Mesothelial cell of epicardium (in vitro differentiated cells): ENCODE results near the gene PACRG. TPM values are rescaled to one million over a fixed set of nuclear protein-coding genes. Genes with fewer than 3 reads are reported as not detected.

ENCODE experiments used
- DNase-seq, 2 experiments: peaks; one replicate each; pipeline ENCODE4 v3.0.0; 2021; ENCODE audit warnings: low spot score in 2 of 2; ENCODE audit not compliant: unreplicated experiment in 2 of 2
- H3K27ac Mint-ChIP-seq: 2 replicates; pipeline ENCODE4 v1.8.0; 2021; ENCODE audit warnings: mixed read lengths
- H3K27me3 Mint-ChIP-seq: 2 replicates; pipeline ENCODE4 v1.8.0; 2021; ENCODE audit warnings: low read depth, mixed read lengths
- H3K36me3 Mint-ChIP-seq: 2 replicates; pipeline ENCODE4 v1.8.0; 2021; ENCODE audit warnings: mixed read lengths
- H3K4me1 Mint-ChIP-seq: 2 replicates; pipeline ENCODE4 v1.8.0; 2021; ENCODE audit warnings: mixed read lengths
- H3K4me3 Mint-ChIP-seq: 2 replicates; pipeline ENCODE4 v1.8.0; 2021; ENCODE audit warnings: mild to moderate bottlenecking, moderate library complexity, mixed read lengths
- H3K9me3 Mint-ChIP-seq: 2 replicates; pipeline ENCODE4 v1.8.0; 2021; ENCODE audit warnings: mixed read lengths
- CTCF ChIP-seq: fragments of 200-600 bp; sonication (generic); IDR thresholded peaks from one replicate; pipeline ENCODE4 v1.5.0; 2021; ENCODE audit warnings: antibody characterized with exemption; ENCODE audit not compliant: unreplicated experiment
- total RNA-seq: library from RNA; stranded (reverse); gene quantifications from 3 replicates; pipeline ENCODE4 v1.2.1, GENCODE V29; 2021

Gene PACRG
- total RNA-seq, 1 donor from 2014 or later = 1.6 TPM

DNA sequence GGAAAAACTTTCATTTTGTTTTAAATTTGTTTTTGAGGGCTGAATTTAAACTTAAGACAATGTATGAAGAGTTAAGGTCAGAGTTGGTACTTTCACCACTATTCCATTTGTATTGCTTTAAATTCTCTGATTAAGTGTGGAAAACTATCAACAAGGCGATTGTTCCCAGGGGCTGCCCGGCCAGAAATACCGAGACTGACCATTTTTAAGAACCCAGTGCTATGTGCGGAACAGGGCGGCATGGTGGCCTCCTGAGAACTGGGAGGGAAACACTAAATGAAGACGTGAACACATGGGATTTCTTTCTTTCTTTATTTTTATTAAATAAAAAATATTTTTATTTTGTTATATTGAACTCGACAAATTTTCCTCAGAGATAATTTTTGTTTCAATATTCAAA, 465.6 kb downstream of the PACRG start:
- Mint-ChIP-seq H3K9me3 (no peaks in the 10 kb centered on the region), H3K4me3 (no peak overlapping the region), H3K27ac (no peak overlapping the region), H3K4me1 (no peaks in the 10 kb centered on the region), H3K27me3 (peaks cover 4% of the 10 kb centered on the region), H3K36me3 (no peaks in the 10 kb centered on the region)
- no peak for TF ChIP-seq CTCF
- DNase-seq = no peak

- no peak overlapping the region for H3K4me3 Mint-ChIP-seq
- H3K4me1 Mint-ChIP-seq = no peaks in the 10 kb centered on the region
- no peak for TF ChIP-seq CTCF
- no peaks in the 10 kb centered on the region for H3K36me3 Mint-ChIP-seq
- DNase-seq = no peak
- no peak overlapping the region for H3K27ac Mint-ChIP-seq
- H3K9me3 Mint-ChIP-seq = no peaks in the 10 kb centered on the region
- H3K27me3 Mint-ChIP-seq = peaks cover 4% of the 10 kb centered on the region
Observed at GRCh38 chr6:163195721-163196691, 468.2 kb downstream of the PACRG start.

- TF ChIP-seq CTCF = no peak
- no peak for DNase-seq
- no peaks in the 10 kb centered on the region for H3K36me3 Mint-ChIP-seq
- no peaks in the 10 kb centered on the region for H3K9me3 Mint-ChIP-seq
- no peak overlapping the region for H3K4me3 Mint-ChIP-seq
- H3K4me1 Mint-ChIP-seq = no peaks in the 10 kb centered on the region
- H3K27ac Mint-ChIP-seq = no peak overlapping the region
- H3K27me3 Mint-ChIP-seq = no peaks in the 10 kb centered on the region
Observed at GRCh38 chr6:163197839-163198238, 470.1 kb downstream of the PACRG start.

- Mint-ChIP-seq H3K27me3 (no peaks in the 10 kb centered on the region), H3K4me1 (no peaks in the 10 kb centered on the region), H3K4me3 (no peak overlapping the region), H3K9me3 (no peaks in the 10 kb centered on the region), H3K27ac (no peak overlapping the region), H3K36me3 (no peaks in the 10 kb centered on the region)
- no peak for TF ChIP-seq CTCF
- no peak for DNase-seq
Observed at GRCh38 chr6:163198396-163198795, 470.6 kb downstream of the PACRG start.

- no peak for DNase-seq
- Mint-ChIP-seq H3K27me3 (no peaks in the 10 kb centered on the region), H3K27ac (no peak overlapping the region), H3K4me3 (no peak overlapping the region), H3K4me1 (no peaks in the 10 kb centered on the region), H3K9me3 (no peaks in the 10 kb centered on the region), H3K36me3 (no peaks in the 10 kb centered on the region)
- no peak for TF ChIP-seq CTCF
Observed at GRCh38 chr6:163199371-163199770, 471.6 kb downstream of the PACRG start.
